ENCODE measurements around the gene WDR47. TPM values are rescaled to one million over a fixed set of nuclear protein-coding genes. Genes with fewer than 3 reads are reported as not detected.

The WDR47 gene
- total RNA-seq: 24.6 TPM

DNA sequence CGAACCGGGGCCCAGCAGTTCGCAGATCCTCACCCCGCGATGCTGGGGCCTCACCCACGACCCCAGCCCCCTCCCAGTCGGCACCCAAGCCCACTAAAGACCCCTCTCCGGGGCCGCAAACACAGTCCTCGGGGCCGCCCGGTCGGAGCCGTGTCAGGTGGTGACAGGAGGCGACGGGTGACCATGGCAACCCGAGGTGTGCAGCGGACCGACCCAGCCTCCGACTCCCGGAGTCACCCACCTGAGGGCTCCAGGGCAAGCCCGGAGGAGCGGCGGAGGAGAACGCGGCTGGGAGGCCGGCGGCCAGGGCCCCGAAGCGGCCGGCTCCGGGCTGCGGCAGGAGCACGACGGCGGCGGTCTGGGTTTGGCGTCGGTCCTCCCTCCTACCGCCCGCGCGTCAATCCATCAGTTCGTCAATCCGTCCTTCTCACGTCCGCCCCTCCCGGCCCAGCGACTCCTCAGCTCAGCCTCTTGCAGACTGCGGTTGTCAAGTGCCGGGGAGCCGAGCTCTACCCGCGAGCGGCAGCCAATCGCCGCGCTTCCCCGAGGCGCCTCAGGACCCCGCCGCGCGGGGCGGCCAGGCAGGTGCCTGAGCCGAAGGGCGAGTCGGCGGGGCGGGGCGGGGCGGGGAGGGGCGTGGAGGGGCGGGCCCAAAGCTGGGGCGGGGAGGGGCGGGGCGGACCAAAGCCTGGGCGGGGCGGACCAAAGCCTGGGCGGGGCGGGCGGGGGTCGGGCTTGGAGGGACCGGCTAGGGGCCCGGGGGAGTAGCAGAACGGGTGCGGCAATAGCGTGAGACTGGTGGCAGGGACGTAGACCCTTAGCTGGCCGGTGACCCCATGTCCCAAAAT, at the start of gene WDR47:
Gene WDR47 (minus strand): TSS at position 482 of the 848 bp plus-strand sequence. CDS start 18,590 bp downstream, outside the sequence.
- intact Hi-C loops (cut with DNase I): no loop called here
- DNase-seq (ENCODE audit: low spot score): peak; percentile 95
- ATAC-seq: peak; percentile 96

DNA sequence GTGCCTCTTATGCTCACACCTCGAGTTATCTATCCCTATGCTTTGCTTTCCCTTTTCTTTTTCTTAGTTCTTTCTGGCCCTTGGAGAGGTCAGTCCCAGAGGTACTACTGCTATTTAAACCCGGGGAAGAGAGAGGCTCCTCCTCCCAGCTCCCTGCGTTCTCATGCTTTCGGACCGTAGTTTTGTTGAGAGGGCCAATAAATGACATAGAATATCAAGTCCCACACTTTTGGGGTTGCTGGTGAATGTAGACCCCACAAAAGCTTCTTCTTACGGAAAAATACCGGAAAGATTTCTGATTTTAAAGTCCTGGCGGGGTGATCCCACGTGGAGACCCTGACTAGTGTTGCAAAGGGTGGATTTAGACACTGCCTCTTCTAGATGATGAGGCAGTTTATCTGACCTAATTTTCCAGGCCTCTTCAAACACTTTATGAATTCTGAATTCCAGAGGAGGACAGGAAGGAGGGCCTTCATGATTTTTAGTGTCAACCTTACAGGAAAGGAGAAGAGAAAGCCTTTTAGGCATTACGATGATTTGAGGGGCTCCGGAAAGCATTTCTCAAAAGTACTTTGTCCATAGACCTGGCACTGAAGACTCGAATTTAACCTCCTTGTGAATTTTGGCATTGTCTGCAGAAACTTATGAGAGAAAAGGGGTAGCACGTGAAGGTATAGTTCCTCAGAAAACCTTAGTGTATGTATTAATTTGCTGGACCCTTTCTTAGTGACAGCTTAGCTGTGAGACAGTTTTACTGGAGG, 49.4 kb upstream of the WDR47 start:
- ATAC-seq: peak; percentile 67
- no peak for DNase-seq (ENCODE audit: low spot score)
- intact Hi-C loops (cut with DNase I): no loop called here

- peak; percentile 93 for DNase-seq (ENCODE audit: low spot score)
- intact Hi-C loops (cut with DNase I): no loop called here
- ATAC-seq: peak; percentile 98
Measured at GRCh38 chr1:109090196-109091077, 48.5 kb upstream of the WDR47 start, which contains the start of gene TMEM167B. TMEM167B (plus strand) TSS chr1:109090764; CDS start chr1:109090873, 109 bp downstream.

DNA sequence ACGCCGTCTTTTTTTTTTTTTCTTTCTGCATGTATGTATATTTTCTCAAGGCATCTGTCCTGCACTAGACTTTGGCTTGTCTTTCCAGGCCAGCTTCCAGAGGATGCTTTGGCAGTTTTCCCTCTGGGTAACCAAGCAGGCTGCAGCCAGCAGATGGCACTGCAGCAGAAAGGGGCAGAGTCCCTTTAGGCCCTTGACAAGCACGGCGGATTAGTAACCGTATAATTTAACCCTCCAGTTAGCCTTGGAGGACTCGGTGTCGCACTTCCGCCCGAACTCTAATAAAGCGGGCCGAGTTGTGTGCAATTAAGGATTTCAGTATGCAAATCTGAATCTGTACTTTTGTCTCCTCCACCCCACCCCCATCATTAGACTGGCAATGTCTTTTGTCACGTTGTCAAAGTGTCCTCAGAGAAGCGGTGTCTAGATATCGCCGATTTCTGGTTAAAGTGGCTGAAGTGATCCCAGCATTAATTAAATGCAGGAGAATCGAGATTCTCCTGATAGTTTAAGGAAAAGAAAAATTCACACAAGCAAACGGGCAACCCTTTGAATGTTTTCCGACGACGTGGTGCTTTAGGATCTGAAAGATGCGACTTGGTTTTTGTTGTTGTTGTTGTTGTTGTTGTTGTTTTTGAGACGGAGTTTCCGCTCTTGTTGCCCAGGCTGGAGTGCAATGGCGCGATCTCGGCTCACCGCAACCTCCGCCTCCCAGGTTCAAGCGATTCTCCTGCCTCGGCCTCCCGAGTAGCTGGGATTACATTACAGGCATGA, 47.5 kb upstream of the WDR47 start:
- intact Hi-C loops (cut with DNase I): no loop called here
- DNase-seq (ENCODE audit: low spot score): peak; percentile 73
- ATAC-seq: peak; percentile 49

- DNase-seq (ENCODE audit: low spot score) (no peak), ATAC-seq (no peak)
- intact Hi-C loops (cut with DNase I): no loop called here
Measured at GRCh38 chr1:109084563-109085517, 42.9 kb upstream of the WDR47 start.

- no peak for DNase-seq (ENCODE audit: low spot score)
- ATAC-seq: peak; percentile 70
- intact Hi-C loops (cut with DNase I): no loop called here
Measured at GRCh38 chr1:109083923-109084322, 42.0 kb upstream of the WDR47 start.

DNA sequence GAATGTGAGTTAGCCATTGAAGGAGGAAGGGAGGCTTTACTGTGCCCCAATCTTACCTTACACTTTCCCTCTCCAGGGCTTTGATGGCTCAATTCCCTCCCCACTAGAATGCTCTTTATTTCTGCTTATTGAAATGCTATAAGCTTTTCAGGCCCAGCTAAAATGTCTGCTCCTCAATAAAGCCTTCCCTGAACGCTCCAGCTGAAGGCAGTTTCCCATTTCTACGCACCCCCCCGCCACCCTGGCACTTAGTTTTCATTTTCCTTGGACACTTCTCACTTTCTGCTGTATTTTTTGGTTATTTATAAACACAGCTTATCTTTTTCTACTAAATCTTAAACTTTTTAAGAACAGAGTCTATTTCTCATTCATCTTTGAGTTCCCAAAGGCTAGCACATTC, 41.6 kb upstream of the WDR47 start:
- intact Hi-C loops (cut with DNase I): no loop called here
- DNase-seq (ENCODE audit: low spot score) (no peak), ATAC-seq (no peak)

- ATAC-seq: no peak
- intact Hi-C loops (cut with DNase I): no loop called here
- DNase-seq (ENCODE audit: low spot score): no peak
Measured at GRCh38 chr1:109080441-109081082, 38.7 kb upstream of the WDR47 start.

GRCh38 chr1:109079240-109079622, 37.3 kb upstream of the WDR47 start:
- intact Hi-C loops (cut with DNase I): no loop called here
- DNase-seq (ENCODE audit: low spot score) (no peak), ATAC-seq (no peak)

DNA sequence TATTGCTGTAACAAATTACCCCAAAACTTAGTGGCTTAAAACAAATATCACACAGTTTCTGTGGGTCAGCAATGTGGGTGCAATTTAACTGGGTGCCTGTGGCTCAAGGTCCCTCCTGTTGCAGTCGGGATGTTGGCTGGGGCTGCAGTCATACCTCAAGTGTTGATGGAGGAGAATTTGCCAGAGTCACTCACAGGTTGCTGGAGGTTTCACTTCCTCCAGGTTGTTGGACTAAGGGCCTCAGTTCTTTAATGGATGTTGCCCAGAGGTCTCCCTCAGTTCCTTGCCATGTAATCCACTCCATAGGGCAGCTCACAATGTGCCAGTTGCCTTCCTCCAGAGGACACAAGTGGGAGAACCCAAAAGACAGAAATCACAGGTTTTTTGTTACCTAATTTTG, 36.4 kb upstream of the WDR47 start:
- intact Hi-C loops (cut with DNase I): no loop called here
- ATAC-seq (no peak), DNase-seq (ENCODE audit: low spot score) (no peak)

DNA sequence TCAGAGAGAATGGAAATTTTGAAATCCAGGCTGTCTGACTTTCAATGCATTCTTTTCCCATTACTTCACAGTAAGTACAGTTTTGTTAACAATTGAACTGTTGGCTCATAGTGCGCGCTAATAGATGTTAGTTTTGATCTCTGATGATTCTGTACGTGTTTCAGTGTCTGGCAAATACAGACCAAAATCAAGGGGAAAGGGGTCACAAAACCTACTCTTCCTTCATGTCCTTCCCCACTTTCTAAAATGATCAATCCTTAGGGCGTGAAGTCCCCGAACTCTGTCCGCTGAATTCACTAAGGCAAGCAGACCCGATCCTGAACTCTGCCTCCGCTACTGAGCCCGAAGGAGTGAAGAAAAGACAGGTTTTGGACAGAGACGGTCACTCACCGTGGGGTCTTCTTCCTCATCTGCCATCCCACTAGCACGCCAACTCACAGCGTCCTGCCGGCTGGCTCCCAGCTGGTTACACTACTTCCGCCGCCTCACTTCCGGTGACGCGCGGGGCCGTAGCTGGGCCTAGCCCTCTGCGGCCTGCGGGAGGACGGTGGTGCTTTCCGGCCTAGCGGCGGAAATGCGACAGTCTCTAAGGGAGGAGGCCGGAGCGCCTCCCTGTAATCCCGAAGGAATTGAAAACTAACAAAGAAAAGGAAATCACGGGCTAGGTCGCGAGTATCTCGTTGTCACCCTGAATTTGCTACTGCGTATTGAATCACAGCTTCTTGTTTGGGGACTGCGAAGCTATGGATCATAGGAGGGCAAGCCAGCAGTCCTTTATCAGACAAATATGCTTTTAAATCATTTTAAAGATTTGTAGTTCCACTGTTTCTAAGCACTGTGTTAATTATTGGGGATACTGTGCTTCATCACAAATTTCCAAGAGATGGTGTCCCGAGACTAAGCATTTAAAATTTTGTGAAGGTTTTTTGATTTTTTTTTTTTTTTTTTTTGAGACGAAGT, 33.9 kb upstream of the WDR47 start, which contains the start of gene TAF13:
Gene TAF13 (minus strand): TSS at position 473 of the 960 bp plus-strand sequence. CDS start 56 bp downstream, at position 417.
- ATAC-seq: peak; percentile 100
- intact Hi-C loops (cut with DNase I): no loop called here

GRCh38 chr1:109069294-109069693, 27.4 kb upstream of the WDR47 start:
- DNase-seq (ENCODE audit: low spot score) (no peak), ATAC-seq (no peak)
- intact Hi-C loops (cut with DNase I): no loop called here

More for the DNA sequence above, 33.9 kb upstream of the WDR47 start, which contains the start of gene TAF13:
- peak; percentile 96 for DNase-seq (ENCODE audit: low spot score)

DNA sequence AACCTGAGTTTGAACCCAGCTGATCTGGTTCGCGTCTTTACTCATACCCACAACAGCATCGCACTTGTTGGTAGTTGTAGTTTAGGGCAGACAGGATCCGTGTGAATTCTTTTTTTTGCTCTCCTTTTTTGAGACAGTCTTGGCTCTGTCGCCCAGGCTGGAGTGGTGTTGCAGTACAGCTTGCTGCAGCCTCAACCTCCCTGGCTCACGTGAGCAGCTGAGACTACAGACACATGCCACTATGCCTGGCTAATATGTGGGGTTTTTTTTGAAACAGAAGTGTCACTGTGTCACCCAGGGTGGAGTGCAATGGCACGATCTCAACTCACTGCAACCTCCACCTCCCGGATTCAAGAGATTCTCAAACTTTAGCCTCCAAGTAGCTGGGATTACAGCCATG, 26.0 kb upstream of the WDR47 start:
- ATAC-seq: no peak
- intact Hi-C loops (cut with DNase I): no loop called here
- no peak for DNase-seq (ENCODE audit: low spot score)

GRCh38 chr1:109065137-109065536, 23.2 kb upstream of the WDR47 start:
- intact Hi-C loops (cut with DNase I): no loop called here
- DNase-seq (ENCODE audit: low spot score) (no peak), ATAC-seq (no peak)

GRCh38 chr1:109061183-109061582, 19.3 kb upstream of the WDR47 start:
- intact Hi-C loops (cut with DNase I): no loop called here
- DNase-seq (ENCODE audit: low spot score) (no peak), ATAC-seq (no peak)

- intact Hi-C loops (cut with DNase I): no loop called here
- DNase-seq (ENCODE audit: low spot score): no peak
- no peak for ATAC-seq
Measured at GRCh38 chr1:109060707-109061106, 18.8 kb upstream of the WDR47 start.

Data from sciatic nerve (tissue), 2 donors.